ENCODE results near the gene CLIC5. TPM values are rescaled to one million over a fixed set of nuclear protein-coding genes. Genes with fewer than 3 reads are reported as not detected.

CLIC5 gene
- total and polyA plus RNA-seq, 2 of the 8 experiments (the other 6 are each of a cell fraction or from before 2014, with no cell fraction given): 0.12 to 0.15 TPM

- Histone ChIP-seq H2AK5ac (ENCODE audit: low read depth, low read length) (no peak overlapping the region), H3K23me2 (ENCODE audit: low read depth, low read length) (no peaks in the 10 kb centered on the region), H3K79me2 (ENCODE audit: control insufficient read depth in 1 of 2, insufficient read depth in 2 of 2, low read length in 2 of 2) (no peaks in the 10 kb centered on the region), H3K18ac (ENCODE audit: extremely low read depth, low read length) (no peak overlapping the region), H3K4ac (replicated peaks; ENCODE audit: insufficient read length, low read depth, low read length) (no peak overlapping the region), H3K9ac (replicated peaks in 1 of 4; ENCODE audit: extremely low read depth in 1 of 4, low read depth in 3 of 4, low read length in 3 of 4) (no peak overlapping the region), H3K4me2 (ENCODE audit: insufficient read depth in 1 of 2, low read depth in 2 of 2, low read length in 2 of 2) (no peak overlapping the region), H4K91ac (replicated peaks; ENCODE audit: insufficient read length, low read length) (no peak overlapping the region), H2BK12ac (ENCODE audit: low read depth, low read length) (no peak overlapping the region), H3K4me3 (ENCODE audit: extremely low read depth in 1 of 4, insufficient read depth in 2 of 4, low read depth in 3 of 4, low read length in 4 of 4) (no peak overlapping the region), H3K9me3 (ENCODE audit: insufficient read depth in 2 of 2, low read depth in 1 of 2, low read length in 1 of 2) (peaks cover 0 to 6% of the 10 kb centered on the region in 2 experiments; a peak in 1 of 4 replicates), H3K14ac (ENCODE audit: insufficient read length) (no peak overlapping the region), H2BK20ac (ENCODE audit: low read length) (no peak overlapping the region), H4K8ac (ENCODE audit: extremely low read depth, insufficient read depth, low read length) (no peak overlapping the region), H2AFZ (ENCODE audit: low read length) (no peak overlapping the region), H4K5ac (ENCODE audit: insufficient read length, low read depth, low read length) (no peak overlapping the region), H2BK5ac (ENCODE audit: low read depth, low read length) (no peak overlapping the region), H2BK120ac (replicated peaks; ENCODE audit: low read depth, low read length) (no peak overlapping the region), H3K56ac (replicated peaks; ENCODE audit: insufficient read length, low read depth, low read length) (no peak overlapping the region), H3K36me3 (ENCODE audit: control insufficient read depth in 2 of 4, insufficient read depth in 4 of 4, low read length in 3 of 4) (no peaks in the 10 kb centered on the region), H3K27ac (ENCODE audit: low read depth, low read length) (no peak overlapping the region), H2BK15ac (ENCODE audit: low read length) (no peak overlapping the region), H3K27me3 (replicated peaks in 1 of 4; ENCODE audit: control insufficient read depth in 3 of 4, extremely low read depth in 1 of 4, insufficient read depth in 3 of 4, low read length in 3 of 4) (no peaks in the 10 kb centered on the region; a peak in 1 of 7 replicates), H3K4me1 (replicated peaks in 1 of 4; ENCODE audit: control insufficient read depth in 3 of 4, insufficient read depth in 4 of 4, low read length in 3 of 4) (peaks cover 0 to 3% (median 0%) of the 10 kb centered on the region in 4 experiments; a peak in 2 of 7 replicates), H3K23ac (ENCODE audit: insufficient read length) (no peak overlapping the region), H4K20me1 (replicated peaks in 1 of 2; ENCODE audit: control insufficient read depth in 1 of 2, insufficient read depth in 2 of 2, low read length in 2 of 2) (no peaks in the 10 kb centered on the region), H3K79me1 (ENCODE audit: low read depth, low read length) (no peaks in the 10 kb centered on the region)
- FAIRE-seq (no peak), DNase-seq (ENCODE audit: low read depth in 1 of 2, low spot score in 2 of 2) (no peak)
- TF ChIP-seq KDM5A (IDR thresholded peaks at IDR 0.05; ENCODE audit: low read length): no peak
- TF ChIP-seq CTCF (IDR thresholded peaks at IDR 0.05; ENCODE audit: control extremely low read depth in 1 of 3, insufficient read depth in 1 of 3, low read depth in 1 of 3, low read length in 3 of 3): no peak
- no peak for TF ChIP-seq SIX5 (IDR thresholded peaks at IDR 0.05; ENCODE audit: low read depth, low read length)
- no peak for TF ChIP-seq EP300 (IDR thresholded peaks at IDR 0.05; ENCODE audit: borderline replicate concordance in 1 of 2, low read depth in 2 of 2, low read length in 2 of 2)
- TF ChIP-seq SUZ12 (IDR thresholded peaks at IDR 0.05; ENCODE audit: low read length): no peak
- TF ChIP-seq SP1 (IDR thresholded peaks at IDR 0.05; ENCODE audit: low read depth, low read length): no peak
- TF ChIP-seq HDAC2 (IDR thresholded peaks at IDR 0.05; ENCODE audit: borderline replicate concordance in 1 of 2, low read depth in 2 of 2, low read length in 2 of 2): no peak
- no peak for TF ChIP-seq CBX8 (IDR thresholded peaks at IDR 0.05; ENCODE audit: borderline replicate concordance, low read depth, low read length)
- TF ChIP-seq JUND (IDR thresholded peaks at IDR 0.05; ENCODE audit: low read length): no peak
- POLR2A ChIA-PET (ENCODE audit: partially characterized antibody): no interaction called here
- CTCF ChIA-PET (ENCODE audit: partially characterized antibody): interaction anchor here (0.6 to 2.1 kb wide), 3 partner anchors 19 to 242 kb away, joined by 3 to 7 read pairs (median 4); no protein-coding TSS in a partner anchor
- WGBS, 2 experiments (ENCODE audit: extremely low coverage in 1 of 2, insufficient coverage in 1 of 2, insufficient read length in 1 of 2, insufficient replicate concordance in 2 of 2, low coverage in 1 of 2, low lambda C conversion rate in 2 of 2, missing lambda C conversion rate in 1 of 2): 88% methylated on average over 1 of the region's 1 CpG; no CpG with 5 or more reads in 1 of the 2 experiments
Measured at GRCh38 chr6:45965007-45965406, 50.7 kb downstream of the CLIC5 start.

All from H1 (cell line).